Measurements from ENCODE around the gene EYS. TPM values are rescaled to one million over a fixed set of nuclear protein-coding genes. Genes with fewer than 3 reads are reported as not detected.

EYS gene
- total and polyA plus RNA-seq, 8 donors = 0.55 to 0.58 TPM; not detected in 6

GRCh38 chr6:64729522-64729921 lies 977.5 kb downstream of the EYS start:
- intact Hi-C loops (cut with DNase I; ENCODE audit: low total_unique reads) = no loop called here
- TF ChIP-seq EP300 (IDR thresholded peaks at IDR 0.05) (no peak), POLR2A (IDR thresholded peaks at IDR 0.05) (no peak), CTCF (IDR thresholded peaks at IDR 0.05) (no peak), POLR2AphosphoS5 (IDR thresholded peaks at IDR 0.05) (no peak)
- H3K9me3 ChIP-seq = peaks cover 0 to 4% (median 0%) of the 10 kb centered on the region in 4 donors

GRCh38 chr6:64727075-64727474 lies 980.0 kb downstream of the EYS start:
- DNase-seq = no peak
- WGBS, 5 donors = 85 to 91% (median 88%) methylated on average over 5 of the region's 5 CpGs
- intact Hi-C loops (cut with DNase I; ENCODE audit: low total_unique reads) = no loop called here
- TF ChIP-seq POLR2AphosphoS5 (IDR thresholded peaks at IDR 0.05) (no peak), POLR2A (IDR thresholded peaks at IDR 0.05) (no peak), EP300 (IDR thresholded peaks at IDR 0.05) (no peak), CTCF (IDR thresholded peaks at IDR 0.05) (no peak)
- Histone ChIP-seq H3K4me1 (no peaks in the 10 kb centered on the region), H3K27me3 (no peaks in the 10 kb centered on the region), H3K4me3 (no peak overlapping the region), H3K9me3 (peaks cover 0 to 4% (median 0%) of the 10 kb centered on the region in 4 donors), H3K36me3 (no peaks in the 10 kb centered on the region), H3K27ac (no peak overlapping the region)

More at GRCh38 chr6:64729522-64729921, 977.5 kb downstream of the EYS start:
- Histone ChIP-seq H3K4me1 (no peaks in the 10 kb centered on the region), H3K4me3 (no peak overlapping the region), H3K27me3 (no peaks in the 10 kb centered on the region), H3K27ac (no peak overlapping the region), H3K36me3 (no peaks in the 10 kb centered on the region)
- no peak for DNase-seq
- 77 to 86% (median 83%) methylated on average over 4 of the region's 4 CpGs for WGBS, 5 donors

GRCh38 chr6:64724091-64724490 lies 982.9 kb downstream of the EYS start:
- no peak for TF ChIP-seq EP300 (IDR thresholded peaks at IDR 0.05)
- TF ChIP-seq POLR2AphosphoS5 (IDR thresholded peaks at IDR 0.05) = no peak
- TF ChIP-seq CTCF (IDR thresholded peaks at IDR 0.05) = no peak
- no peak for TF ChIP-seq POLR2A (IDR thresholded peaks at IDR 0.05)
- 73 to 93% (median 85%) methylated on average over 3 of the region's 3 CpGs for WGBS, 5 donors
- no peaks in the 10 kb centered on the region for H3K27me3 ChIP-seq
- H3K9me3 ChIP-seq = no peaks in the 10 kb centered on the region
- no peaks in the 10 kb centered on the region for H3K4me1 ChIP-seq
- intact Hi-C loops (cut with DNase I; ENCODE audit: low total_unique reads) = no loop called here
- no peak overlapping the region for H3K4me3 ChIP-seq
- no peaks in the 10 kb centered on the region for H3K36me3 ChIP-seq
- H3K27ac ChIP-seq = no peak overlapping the region
- DNase-seq = no peak

- intact Hi-C loops (cut with DNase I; ENCODE audit: low total_unique reads) = no loop called here
- no peak for DNase-seq
- no peak for TF ChIP-seq CTCF (IDR thresholded peaks at IDR 0.05)
- TF ChIP-seq POLR2AphosphoS5 (IDR thresholded peaks at IDR 0.05) = no peak
- no peak for TF ChIP-seq EP300 (IDR thresholded peaks at IDR 0.05)
- TF ChIP-seq POLR2A (IDR thresholded peaks at IDR 0.05) = no peak
- H3K9me3 ChIP-seq = no peaks in the 10 kb centered on the region
- H3K4me3 ChIP-seq = no peak overlapping the region
- H3K36me3 ChIP-seq = no peaks in the 10 kb centered on the region
- no peak overlapping the region for H3K27ac ChIP-seq
- no peaks in the 10 kb centered on the region for H3K27me3 ChIP-seq
- no peaks in the 10 kb centered on the region for H3K4me1 ChIP-seq
- WGBS, 5 donors = 80 to 88% (median 82%) methylated on average over 5 of the region's 5 CpGs
Measured at GRCh38 chr6:64723327-64724058, 983.5 kb downstream of the EYS start.

Measured in stomach (tissue), 9 donors.